HS-27A (cell line): ENCODE results near the gene CEMIP2.
A peak's percentile ranks its signal among the peaks of the same experiment; 100 is the strongest.

Experiments used
- DNase-seq: peaks from one replicate; pipeline ENCODE4 v3.0.0-alpha.2; 2012; ENCODE audit warnings: low read depth, missing footprints

Gene CEMIP2

GRCh38 chr9:71769175-71770161 is 1.2 kb upstream of the CEMIP2 start:
- DNase-seq, result no peak

GRCh38 chr9:71767776-71768321 is 464 bp downstream of the CEMIP2 start:
- no peak for DNase-seq

- no peak for DNase-seq
Measured at GRCh38 chr9:71767163-71767775, 1.0 kb downstream of the CEMIP2 start.

- DNase-seq, result no peak
Measured at GRCh38 chr9:71766663-71767062, 1.6 kb downstream of the CEMIP2 start.

GRCh38 chr9:71765693-71766092 is 2.6 kb downstream of the CEMIP2 start:
- DNase-seq, result no peak

GRCh38 chr9:71764891-71765290 is 3.4 kb downstream of the CEMIP2 start:
- DNase-seq, result no peak

- DNase-seq, result no peak
Measured at GRCh38 chr9:71764463-71764862, 3.9 kb downstream of the CEMIP2 start.

- no peak for DNase-seq
Measured at GRCh38 chr9:71763832-71764231, 4.5 kb downstream of the CEMIP2 start.

- DNase-seq, result peak; percentile 45
Measured at GRCh38 chr9:71762900-71763653, 5.2 kb downstream of the CEMIP2 start.

GRCh38 chr9:71761938-71762353 is 6.4 kb downstream of the CEMIP2 start:
- DNase-seq, result no peak

GRCh38 chr9:71760901-71761300 is 7.4 kb downstream of the CEMIP2 start:
- DNase-seq, result no peak

- no peak for DNase-seq
Measured at GRCh38 chr9:71758785-71759184, 9.5 kb downstream of the CEMIP2 start.

- DNase-seq, result no peak
Measured at GRCh38 chr9:71758277-71758676, 10.0 kb downstream of the CEMIP2 start.

GRCh38 chr9:71756753-71757152 is 11.6 kb downstream of the CEMIP2 start:
- DNase-seq, result no peak

- DNase-seq, result no peak
Measured at GRCh38 chr9:71755869-71756268, 12.4 kb downstream of the CEMIP2 start.

- DNase-seq, result no peak
Measured at GRCh38 chr9:71755230-71755629, 13.1 kb downstream of the CEMIP2 start.

GRCh38 chr9:71754151-71754550 is 14.2 kb downstream of the CEMIP2 start:
- DNase-seq, result no peak

- no peak for DNase-seq
Measured at GRCh38 chr9:71752928-71753327, 15.4 kb downstream of the CEMIP2 start.

GRCh38 chr9:71752352-71752751 is 16.0 kb downstream of the CEMIP2 start:
- no peak for DNase-seq

- no peak for DNase-seq
Measured at GRCh38 chr9:71748280-71748743, 20.0 kb downstream of the CEMIP2 start.

- DNase-seq, result no peak
Measured at GRCh38 chr9:71747576-71747975, 20.7 kb downstream of the CEMIP2 start.

GRCh38 chr9:71746758-71747125 is 21.6 kb downstream of the CEMIP2 start:
- DNase-seq, result no peak
